Measurements from ENCODE around the gene AGAP5. TPM values are rescaled to one million over a fixed set of nuclear protein-coding genes. Genes with fewer than 3 reads are reported as not detected.

AGAP5 gene
- total and polyA plus RNA-seq, 2 of the 13 experiments (the other 11 are each of a cell fraction or from before 2014, with no cell fraction given): 5.3 to 7.9 TPM

DNA sequence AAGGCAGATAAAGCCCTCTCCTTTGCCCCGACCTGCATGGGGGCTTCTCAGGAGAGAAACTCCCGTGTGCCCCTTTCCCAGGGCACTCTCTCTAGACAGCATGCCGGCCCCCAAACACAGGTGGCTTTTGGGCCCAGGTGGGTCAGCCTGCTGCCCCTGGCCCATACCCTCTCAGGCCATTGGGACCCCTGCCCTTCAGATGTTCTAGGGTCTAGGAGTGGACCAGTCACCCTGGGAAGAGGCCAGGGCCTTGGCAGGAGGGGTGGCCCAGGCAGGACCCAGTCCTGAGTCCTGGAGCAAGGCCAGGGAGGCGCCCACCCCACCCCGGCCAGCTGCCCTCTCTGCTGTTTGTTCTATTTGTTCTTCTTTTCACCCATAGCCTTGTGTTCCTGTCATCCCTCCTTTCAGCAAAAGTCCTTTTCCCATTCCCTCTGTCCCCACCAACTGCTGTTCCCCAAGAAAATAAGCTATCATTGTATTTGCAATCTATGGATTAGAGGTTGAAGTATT, 36.9 kb upstream of the AGAP5 start:
- Histone ChIP-seq H3K27ac (ENCODE audit: extremely low read length, insufficient read depth, low read length) (no peak overlapping the region), H2AFZ (ENCODE audit: low read length) (no peak overlapping the region), H3K4me1 (ENCODE audit: insufficient read depth, low read length) (no peaks in the 10 kb centered on the region; the same call in 1 of the 2 replicates), H3K4me2 (ENCODE audit: low read depth, low read length) (no peak overlapping the region), H3K27me3 (ENCODE audit: control insufficient read depth in 1 of 2, insufficient read depth in 2 of 2, low read length in 2 of 2) (no peaks in the 10 kb centered on the region; a peak in 1 of 5 replicates), H4K20me1 (ENCODE audit: insufficient read depth, low read length) (no peaks in the 10 kb centered on the region), H3K36me3 (replicated peaks in 1 of 2; ENCODE audit: control insufficient read depth in 1 of 2, insufficient read depth in 2 of 2, low read length in 2 of 2) (no peaks in the 10 kb centered on the region), H3K9me3 (ENCODE audit: low read length) (no peaks in the 10 kb centered on the region), H3K9ac (ENCODE audit: insufficient read depth, low read depth, low read length) (no peak overlapping the region), H3K4me3 (replicated peaks in 1 of 3; ENCODE audit: insufficient read depth in 1 of 3, low read depth in 2 of 3, low read length in 3 of 3) (no peak overlapping the region), H3K79me2 (ENCODE audit: insufficient read depth, low read length) (peaks cover 8% of the 10 kb centered on the region)
- no peak for ATAC-seq
- no peak for DNase-seq (ENCODE audit: low spot score)
- TF ChIP-seq CENPT (CRISPR knock-in tag; IDR thresholded peaks at IDR 0.05; ENCODE audit: low read depth) (no peak), ZNF207 (IDR thresholded peaks at IDR 0.05; ENCODE audit: borderline replicate concordance) (no peak), ZFP36 (IDR thresholded peaks at IDR 0.05; ENCODE audit: borderline replicate concordance, low read depth, low read length, partially characterized antibody) (no peak), ZNF335 (CRISPR knock-in tag; IDR thresholded peaks at IDR 0.05) (no peak), MATR3 (CRISPR knock-in tag; IDR thresholded peaks at IDR 0.05) (no peak)
- intact Hi-C loops (cut with micrococcal nuclease; ENCODE audit: unreplicated experiment) (no loop called here), in situ Hi-C loops (cut with HindIII; ENCODE audit: extremely low pct_ligation_motif_present, low pct_unique_long_range_greater_than_20kb) (no loop called here)
- POLR2A ChIA-PET: no interaction called here
- BruUV-seq (replicated peaks): no TSS peak
- CTCF ChIA-PET (ENCODE audit: low intra/inter-chr PET ratio, low total read pairs): no interaction called here
- FAIRE-seq: no peak
- WGBS (ENCODE audit: low lambda C conversion rate): 87% methylated on average over 5 of the region's 5 CpGs

GRCh38 chr10:73734028-73734720, 36.3 kb upstream of the AGAP5 start:
- Histone ChIP-seq H3K36me3 (replicated peaks in 1 of 2; ENCODE audit: control insufficient read depth in 1 of 2, insufficient read depth in 2 of 2, low read length in 2 of 2) (no peaks in the 10 kb centered on the region), H3K4me2 (ENCODE audit: low read depth, low read length) (no peak overlapping the region), H3K9ac (ENCODE audit: insufficient read depth, low read depth, low read length) (no peak overlapping the region), H3K27ac (ENCODE audit: extremely low read length, insufficient read depth, low read length) (no peak overlapping the region), H3K4me1 (ENCODE audit: insufficient read depth, low read length) (no peaks in the 10 kb centered on the region; the same call in 1 of the 2 replicates), H2AFZ (ENCODE audit: low read length) (no peak overlapping the region), H3K9me3 (ENCODE audit: low read length) (no peaks in the 10 kb centered on the region), H3K79me2 (ENCODE audit: insufficient read depth, low read length) (peaks cover 13% of the 10 kb centered on the region), H4K20me1 (ENCODE audit: insufficient read depth, low read length) (no peaks in the 10 kb centered on the region), H3K4me3 (replicated peaks in 1 of 3; ENCODE audit: insufficient read depth in 1 of 3, low read depth in 2 of 3, low read length in 3 of 3) (no peak overlapping the region), H3K27me3 (ENCODE audit: control insufficient read depth in 1 of 2, insufficient read depth in 2 of 2, low read length in 2 of 2) (no peaks in the 10 kb centered on the region; a peak in 1 of 5 replicates)
- FAIRE-seq (no peak), ATAC-seq (no peak), DNase-seq (ENCODE audit: low spot score) (no peak)
- POLR2A ChIA-PET: no interaction called here
- TF ChIP-seq AGO2 (optimal IDR thresholded peaks at IDR 0.05; ENCODE audit: low read depth, low read length) (peak; percentile 27), NFYC (CRISPR knock-in tag; IDR thresholded peaks at IDR 0.05) (no peak)
- 95% methylated on average over 9 of the region's 16 CpGs for WGBS (ENCODE audit: low lambda C conversion rate)
- no TSS peak for BruUV-seq (replicated peaks)
- in situ Hi-C loops (cut with HindIII; ENCODE audit: extremely low pct_ligation_motif_present, low pct_unique_long_range_greater_than_20kb) (no loop called here), intact Hi-C loops (cut with micrococcal nuclease; ENCODE audit: unreplicated experiment) (no loop called here)
- CTCF ChIA-PET (ENCODE audit: low intra/inter-chr PET ratio, low total read pairs): no interaction called here

All from HepG2 (cell line).